Right atrium auricular region (tissue), 2 donors: Measurements from ENCODE around the gene NOL4L. TPM values are rescaled to one million over a fixed set of nuclear protein-coding genes. Genes with fewer than 3 reads are reported as not detected.

ENCODE experiments used
- DNase-seq: peaks from one replicate; pipeline ENCODE4 v3.0.0-alpha.2; 2019; ENCODE audit warnings: low spot score
- H3K27ac ChIP-seq, 2 donors: fragments of 200-600 bp; sonication (generic); 1 replicate in 1 of 2; 2 replicates in 1 of 2; pipeline ENCODE4 v1.5.1; 2016 to 2019
- H3K27me3 ChIP-seq, 2 donors: fragments of 200-600 bp; sonication (generic); one replicate each; pipeline versions ENCODE4 v1.5.1 to v1.6.0; 2017 to 2019
- H3K36me3 ChIP-seq: fragments of 200-600 bp; sonication (generic); one replicate; pipeline ENCODE4 v1.5.1; 2016
- H3K4me1 ChIP-seq, 2 donors: fragments of 200-600 bp; sonication (generic); one replicate each; pipeline versions ENCODE4 v1.5.1 to v1.6.0; 2017 to 2019
- H3K4me3 ChIP-seq, 2 donors: fragments of 200-600 bp; sonication (generic); 1 replicate in 1 of 2; 2 replicates in 1 of 2; pipeline ENCODE4 v1.5.1; 2017 to 2019; ENCODE audit warnings: mild to moderate bottlenecking in 1 of 2, moderate library complexity in 1 of 2
- H3K9me3 ChIP-seq, 2 donors: fragments of 200-600 bp; sonication (generic); one replicate each; pipeline ENCODE4 v1.5.1; 2019
- CTCF ChIP-seq, 2 donors: fragments of 200-600 bp; sonication (generic); IDR thresholded peaks; one replicate each; pipeline ENCODE4 v1.5.1; 2019; ENCODE audit warnings: antibody characterized with exemption in 2 of 2
- total RNA-seq, 2 donors: library from RNA; depleted of rRNA; stranded (reverse); fragments of >200 nt; gene quantifications; one replicate each; pipeline ENCODE4 v1.1.0, GENCODE V29; 2016

NOL4L gene
- total RNA-seq, 2 donors from 2014 or later: 7.6 to 10.4 TPM

DNA sequence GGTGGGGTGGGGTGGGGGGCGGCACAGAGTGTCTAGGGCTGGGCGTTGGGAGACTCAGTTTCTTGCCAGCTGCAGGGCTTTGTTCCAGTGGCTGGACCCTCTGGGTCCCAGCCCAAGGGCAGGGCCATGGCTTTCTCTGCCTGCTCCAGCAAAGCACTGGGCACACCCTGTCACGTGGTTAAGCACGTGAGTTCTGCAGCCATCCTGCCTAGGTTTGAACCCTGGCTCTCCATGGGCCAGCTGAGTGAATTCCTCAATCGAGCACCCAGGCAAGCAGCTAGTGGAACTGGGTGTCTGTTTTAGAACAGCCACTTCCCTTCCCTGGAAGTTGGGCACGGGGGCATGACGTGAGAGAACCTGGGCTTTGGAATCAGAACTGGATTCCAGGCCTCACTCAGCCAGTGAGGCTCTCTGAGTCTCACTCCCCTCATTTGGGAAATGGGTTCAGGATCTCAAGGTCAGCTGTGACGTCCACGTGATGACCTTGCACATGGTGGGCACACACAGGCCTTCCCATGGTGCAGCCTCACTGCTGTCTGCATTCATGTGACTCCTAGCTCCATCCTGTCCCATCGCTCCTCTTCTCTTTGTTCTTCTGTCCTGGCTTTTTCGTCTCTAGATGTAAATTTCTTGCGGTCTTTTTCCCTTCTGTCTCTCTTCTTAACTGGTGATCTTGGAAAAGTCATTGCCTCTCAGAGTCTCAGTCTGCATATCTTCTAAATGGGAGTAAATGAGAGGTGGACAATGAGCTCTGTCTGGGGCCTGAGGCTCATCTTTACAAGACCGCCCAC is 45.9 kb downstream of the NOL4L start:
- DNase-seq: no peak
- peak overlapping the region in 1 of 2 donors; percentile 2 for H3K4me3 ChIP-seq
- peak overlapping the region; percentile 13 to 22 for H3K27ac ChIP-seq
- H3K36me3 ChIP-seq: no peaks in the 10 kb centered on the region
- no peaks in the 10 kb centered on the region for H3K9me3 ChIP-seq
- TF ChIP-seq CTCF (IDR thresholded peaks at IDR 0.05): no peak
- H3K4me1 ChIP-seq: peaks cover 0 to 44% of the 10 kb centered on the region in 2 donors
- no peaks in the 10 kb centered on the region for H3K27me3 ChIP-seq

DNA sequence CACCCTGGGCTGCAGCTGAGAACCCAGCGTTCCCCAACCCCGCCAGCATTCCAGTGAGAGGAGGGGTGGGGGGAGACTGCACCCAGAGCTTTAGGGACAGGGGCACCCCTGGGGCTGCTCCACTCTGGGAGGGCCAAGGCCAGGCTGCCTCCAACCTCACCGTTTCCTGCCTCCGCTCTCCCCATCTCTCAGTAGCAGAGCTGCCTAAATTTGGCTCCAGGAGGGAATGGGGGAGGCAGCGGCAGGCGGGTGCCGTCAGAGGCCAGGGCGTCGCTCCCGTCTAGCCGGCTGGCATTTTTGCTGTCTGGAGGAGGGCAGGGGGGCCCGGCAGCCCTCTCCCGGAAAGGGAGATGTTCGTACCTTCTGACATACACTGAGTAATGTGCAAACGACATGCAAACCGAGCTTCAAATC is 46.6 kb downstream of the NOL4L start:
- Histone ChIP-seq H3K4me3 (peak overlapping the region in 1 of 2 donors; percentile 2), H3K27ac (peak overlapping the region; percentile 13 to 22), H3K9me3 (no peaks in the 10 kb centered on the region), H3K27me3 (no peaks in the 10 kb centered on the region), H3K4me1 (peaks cover 0 to 44% of the 10 kb centered on the region in 2 donors), H3K36me3 (no peaks in the 10 kb centered on the region)
- no peak for DNase-seq
- no peak for TF ChIP-seq CTCF (IDR thresholded peaks at IDR 0.05)

DNA sequence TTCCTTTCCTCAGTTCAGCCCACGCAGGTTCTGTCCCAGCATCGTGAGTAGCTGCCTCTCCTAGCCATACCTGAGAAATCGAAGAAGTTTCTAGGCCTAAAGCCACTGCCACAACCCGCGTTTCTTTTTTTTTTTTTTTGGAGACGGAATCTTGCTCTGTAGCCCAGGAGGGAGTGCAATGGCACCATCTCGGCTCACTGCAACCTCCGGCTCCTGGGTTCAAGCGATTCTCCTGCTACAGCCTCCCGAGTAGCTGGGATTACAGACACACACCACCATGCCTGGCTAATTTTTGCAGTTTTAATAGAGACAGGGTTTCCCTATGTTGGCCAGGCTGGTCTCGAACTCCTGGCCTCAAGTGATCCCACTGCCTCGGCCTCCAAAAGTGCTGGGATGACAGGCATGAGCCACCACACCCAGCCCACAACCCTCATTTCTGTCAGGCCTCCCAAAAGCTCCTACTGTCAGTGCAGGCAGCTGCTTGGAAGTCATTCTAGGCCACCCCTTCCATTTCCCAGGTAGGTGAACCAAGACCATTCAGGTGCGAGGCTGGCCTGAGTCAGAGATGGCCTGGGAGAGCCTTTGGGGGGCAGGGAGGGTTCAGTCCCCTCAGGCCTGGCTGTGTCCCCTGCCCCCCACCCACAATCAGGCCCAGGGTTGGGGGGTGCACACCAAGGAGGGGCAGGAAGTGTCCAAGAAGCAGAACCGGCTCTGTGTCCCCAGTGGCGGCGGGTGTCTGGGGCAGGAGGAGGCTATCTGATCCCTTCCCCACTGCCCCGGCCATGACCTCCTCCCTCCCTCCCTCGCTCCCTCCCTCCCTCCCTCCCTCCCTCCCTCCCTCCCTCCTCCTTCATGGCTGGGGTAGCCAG is 47.2 kb downstream of the NOL4L start:
- no peaks in the 10 kb centered on the region for H3K36me3 ChIP-seq
- H3K4me1 ChIP-seq: peaks cover 0 to 44% of the 10 kb centered on the region in 2 donors
- peak overlapping the region in 1 of 2 donors; percentile 22 for H3K27ac ChIP-seq
- H3K27me3 ChIP-seq: no peaks in the 10 kb centered on the region
- no peak for DNase-seq
- no peak for TF ChIP-seq CTCF (IDR thresholded peaks at IDR 0.05)
- no peaks in the 10 kb centered on the region for H3K9me3 ChIP-seq
- peak overlapping the region in 1 of 2 donors; percentile 59 for H3K4me3 ChIP-seq

GRCh38 chr20:32536851-32537656 is 48.1 kb downstream of the NOL4L start:
- no peak for TF ChIP-seq CTCF (IDR thresholded peaks at IDR 0.05)
- Histone ChIP-seq H3K4me3 (peak overlapping the region; percentile 47 to 59), H3K4me1 (peaks cover 0 to 44% of the 10 kb centered on the region in 2 donors), H3K9me3 (no peaks in the 10 kb centered on the region), H3K27me3 (no peaks in the 10 kb centered on the region), H3K27ac (no peak overlapping the region), H3K36me3 (no peaks in the 10 kb centered on the region)
- no peak for DNase-seq
